ENCODE measurements around the gene ARHGAP30.

GRCh38 chr1:161114556-161114955, 44.9 kb upstream of the ARHGAP30 start:
- no peak for TF ChIP-seq CTCF (IDR thresholded peaks at IDR 0.05)
- TF ChIP-seq REST (IDR thresholded peaks at IDR 0.05; ENCODE audit: insufficient read depth in 1 of 2, low read depth in 2 of 2, low read length in 1 of 2) = no peak
- TF ChIP-seq SIN3A (IDR thresholded peaks at IDR 0.05; ENCODE audit: borderline replicate concordance, insufficient read depth, low read depth, low read length) = no peak
- no peak for TF ChIP-seq POLR2AphosphoS5 (IDR thresholded peaks at IDR 0.05; ENCODE audit: low read depth, low read length)

Measured in Panc1 (cell line).